H1 (cell line): Measurements from ENCODE around the gene IL24. TPM values are rescaled to one million over a fixed set of nuclear protein-coding genes. Genes with fewer than 3 reads are reported as not detected.

Source experiments
- BRCA1 ChIP-seq: IDR thresholded peaks from 2 replicates; pipeline ENCODE4 v1.6.1; 2012; ENCODE audit warnings: low read depth, low read length, improper control_type of control experiment
- KDM4A ChIP-seq: IDR thresholded peaks from one replicate; pipeline ENCODE4 v1.7.1; 2012; ENCODE audit warnings: low read depth, mild to moderate bottlenecking, moderate library complexity, low read length, inconsistent platforms; ENCODE audit not compliant: severe bottlenecking
- POLR2AphosphoS5 ChIP-seq: IDR thresholded peaks from 2 replicates; pipeline ENCODE4 v1.6.1; 2011; ENCODE audit warnings: low read depth, low read length
- SP4 ChIP-seq: IDR thresholded peaks from 2 replicates; pipeline ENCODE4 v1.6.1; 2012; ENCODE audit warnings: low read length, inconsistent platforms
- YY1 ChIP-seq: IDR thresholded peaks from 2 replicates; pipeline ENCODE4 v1.6.1; 2011; ENCODE audit warnings: low read depth, mild to moderate bottlenecking, low read length
- ZNF274 ChIP-seq: IDR thresholded peaks from 2 replicates; pipeline ENCODE4 v1.7.0; 2012; ENCODE audit warnings: low read length, borderline replicate concordance; ENCODE audit errors: extremely low read depth
- polyA plus RNA-seq, 7 experiments: library from polyadenylated mRNA; depleted of rRNA in 3 of 7; stranded (reverse) in 5 of 7; unstranded in 2 of 7; fragments of >200 nt in 5 of 7; fragments of 200-250 nt in 2 of 7; gene quantifications; 1 replicate in 5 of 7; 2 replicates in 1 of 7; 4 replicates in 1 of 7; pipeline versions ENCODE4 v1.2.1 to v1.2.3, GENCODE V29; 2011 to 2013; ENCODE audit warnings: missing spikeins in 2 of 7, mixed read lengths in 2 of 7
- total RNA-seq: library from RNA; stranded (reverse); fragmentation: NEBNext Ultra II Directional; extraction: Animal tissue kit (Norgen Biotek cat#: 25700); gene quantifications from 2 replicates; pipeline ENCODE4 v1.2.1, GENCODE V29; 2021
- TF ChIP-seq, protein P1 (sequence below): fragments of 300-600 bp; sonication (generic); IDR thresholded peaks from 2 replicates; pipeline ENCODE4 v1.7.1; 2012; ENCODE audit warnings: low read length, moderate library complexity, mild to moderate bottlenecking, inconsistent platforms; ENCODE audit not compliant: insufficient replicate concordance
- TF ChIP-seq, protein P2 (sequence below): IDR thresholded peaks from 2 replicates; pipeline ENCODE4 v1.6.1; 2012; ENCODE audit warnings: low read length, inconsistent platforms

IL24 gene
- total and polyA plus RNA-seq, 2 of the 8 experiments (the other 6 are each of a cell fraction or from before 2014, with no cell fraction given), result not detected

DNA sequence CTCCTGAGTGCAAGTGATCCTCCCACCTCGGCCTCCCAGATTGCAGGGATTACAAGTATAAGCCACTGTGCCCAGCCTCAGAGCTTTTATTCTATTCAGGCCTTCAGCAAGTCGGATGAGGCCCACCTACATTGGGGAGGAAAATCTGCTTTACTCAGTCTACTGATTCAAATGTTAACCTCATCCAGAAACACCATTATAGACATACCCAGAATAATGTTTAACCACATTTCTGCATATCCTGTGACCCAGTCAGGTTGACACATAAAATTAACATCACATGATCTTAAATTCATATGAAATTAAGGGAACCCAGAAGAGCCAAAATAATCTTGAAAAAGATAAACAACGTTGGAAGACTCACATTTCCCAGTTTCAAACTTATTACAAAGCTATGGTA is 16.9 kb upstream of the IL24 start (continued):
- TF ChIP-seq, protein P1, sequence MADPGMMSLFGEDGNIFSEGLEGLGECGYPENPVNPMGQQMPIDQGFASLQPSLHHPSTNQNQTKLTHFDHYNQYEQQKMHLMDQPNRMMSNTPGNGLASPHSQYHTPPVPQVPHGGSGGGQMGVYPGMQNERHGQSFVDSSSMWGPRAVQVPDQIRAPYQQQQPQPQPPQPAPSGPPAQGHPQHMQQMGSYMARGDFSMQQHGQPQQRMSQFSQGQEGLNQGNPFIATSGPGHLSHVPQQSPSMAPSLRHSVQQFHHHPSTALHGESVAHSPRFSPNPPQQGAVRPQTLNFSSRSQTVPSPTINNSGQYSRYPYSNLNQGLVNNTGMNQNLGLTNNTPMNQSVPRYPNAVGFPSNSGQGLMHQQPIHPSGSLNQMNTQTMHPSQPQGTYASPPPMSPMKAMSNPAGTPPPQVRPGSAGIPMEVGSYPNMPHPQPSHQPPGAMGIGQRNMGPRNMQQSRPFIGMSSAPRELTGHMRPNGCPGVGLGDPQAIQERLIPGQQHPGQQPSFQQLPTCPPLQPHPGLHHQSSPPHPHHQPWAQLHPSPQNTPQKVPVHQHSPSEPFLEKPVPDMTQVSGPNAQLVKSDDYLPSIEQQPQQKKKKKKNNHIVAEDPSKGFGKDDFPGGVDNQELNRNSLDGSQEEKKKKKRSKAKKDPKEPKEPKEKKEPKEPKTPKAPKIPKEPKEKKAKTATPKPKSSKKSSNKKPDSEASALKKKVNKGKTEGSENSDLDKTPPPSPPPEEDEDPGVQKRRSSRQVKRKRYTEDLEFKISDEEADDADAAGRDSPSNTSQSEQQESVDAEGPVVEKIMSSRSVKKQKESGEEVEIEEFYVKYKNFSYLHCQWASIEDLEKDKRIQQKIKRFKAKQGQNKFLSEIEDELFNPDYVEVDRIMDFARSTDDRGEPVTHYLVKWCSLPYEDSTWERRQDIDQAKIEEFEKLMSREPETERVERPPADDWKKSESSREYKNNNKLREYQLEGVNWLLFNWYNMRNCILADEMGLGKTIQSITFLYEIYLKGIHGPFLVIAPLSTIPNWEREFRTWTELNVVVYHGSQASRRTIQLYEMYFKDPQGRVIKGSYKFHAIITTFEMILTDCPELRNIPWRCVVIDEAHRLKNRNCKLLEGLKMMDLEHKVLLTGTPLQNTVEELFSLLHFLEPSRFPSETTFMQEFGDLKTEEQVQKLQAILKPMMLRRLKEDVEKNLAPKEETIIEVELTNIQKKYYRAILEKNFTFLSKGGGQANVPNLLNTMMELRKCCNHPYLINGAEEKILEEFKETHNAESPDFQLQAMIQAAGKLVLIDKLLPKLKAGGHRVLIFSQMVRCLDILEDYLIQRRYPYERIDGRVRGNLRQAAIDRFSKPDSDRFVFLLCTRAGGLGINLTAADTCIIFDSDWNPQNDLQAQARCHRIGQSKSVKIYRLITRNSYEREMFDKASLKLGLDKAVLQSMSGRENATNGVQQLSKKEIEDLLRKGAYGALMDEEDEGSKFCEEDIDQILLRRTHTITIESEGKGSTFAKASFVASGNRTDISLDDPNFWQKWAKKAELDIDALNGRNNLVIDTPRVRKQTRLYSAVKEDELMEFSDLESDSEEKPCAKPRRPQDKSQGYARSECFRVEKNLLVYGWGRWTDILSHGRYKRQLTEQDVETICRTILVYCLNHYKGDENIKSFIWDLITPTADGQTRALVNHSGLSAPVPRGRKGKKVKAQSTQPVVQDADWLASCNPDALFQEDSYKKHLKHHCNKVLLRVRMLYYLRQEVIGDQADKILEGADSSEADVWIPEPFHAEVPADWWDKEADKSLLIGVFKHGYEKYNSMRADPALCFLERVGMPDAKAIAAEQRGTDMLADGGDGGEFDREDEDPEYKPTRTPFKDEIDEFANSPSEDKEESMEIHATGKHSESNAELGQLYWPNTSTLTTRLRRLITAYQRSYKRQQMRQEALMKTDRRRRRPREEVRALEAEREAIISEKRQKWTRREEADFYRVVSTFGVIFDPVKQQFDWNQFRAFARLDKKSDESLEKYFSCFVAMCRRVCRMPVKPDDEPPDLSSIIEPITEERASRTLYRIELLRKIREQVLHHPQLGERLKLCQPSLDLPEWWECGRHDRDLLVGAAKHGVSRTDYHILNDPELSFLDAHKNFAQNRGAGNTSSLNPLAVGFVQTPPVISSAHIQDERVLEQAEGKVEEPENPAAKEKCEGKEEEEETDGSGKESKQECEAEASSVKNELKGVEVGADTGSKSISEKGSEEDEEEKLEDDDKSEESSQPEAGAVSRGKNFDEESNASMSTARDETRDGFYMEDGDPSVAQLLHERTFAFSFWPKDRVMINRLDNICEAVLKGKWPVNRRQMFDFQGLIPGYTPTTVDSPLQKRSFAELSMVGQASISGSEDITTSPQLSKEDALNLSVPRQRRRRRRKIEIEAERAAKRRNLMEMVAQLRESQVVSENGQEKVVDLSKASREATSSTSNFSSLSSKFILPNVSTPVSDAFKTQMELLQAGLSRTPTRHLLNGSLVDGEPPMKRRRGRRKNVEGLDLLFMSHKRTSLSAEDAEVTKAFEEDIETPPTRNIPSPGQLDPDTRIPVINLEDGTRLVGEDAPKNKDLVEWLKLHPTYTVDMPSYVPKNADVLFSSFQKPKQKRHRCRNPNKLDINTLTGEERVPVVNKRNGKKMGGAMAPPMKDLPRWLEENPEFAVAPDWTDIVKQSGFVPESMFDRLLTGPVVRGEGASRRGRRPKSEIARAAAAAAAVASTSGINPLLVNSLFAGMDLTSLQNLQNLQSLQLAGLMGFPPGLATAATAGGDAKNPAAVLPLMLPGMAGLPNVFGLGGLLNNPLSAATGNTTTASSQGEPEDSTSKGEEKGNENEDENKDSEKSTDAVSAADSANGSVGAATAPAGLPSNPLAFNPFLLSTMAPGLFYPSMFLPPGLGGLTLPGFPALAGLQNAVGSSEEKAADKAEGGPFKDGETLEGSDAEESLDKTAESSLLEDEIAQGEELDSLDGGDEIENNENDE, result no peak
- TF ChIP-seq, protein P2, sequence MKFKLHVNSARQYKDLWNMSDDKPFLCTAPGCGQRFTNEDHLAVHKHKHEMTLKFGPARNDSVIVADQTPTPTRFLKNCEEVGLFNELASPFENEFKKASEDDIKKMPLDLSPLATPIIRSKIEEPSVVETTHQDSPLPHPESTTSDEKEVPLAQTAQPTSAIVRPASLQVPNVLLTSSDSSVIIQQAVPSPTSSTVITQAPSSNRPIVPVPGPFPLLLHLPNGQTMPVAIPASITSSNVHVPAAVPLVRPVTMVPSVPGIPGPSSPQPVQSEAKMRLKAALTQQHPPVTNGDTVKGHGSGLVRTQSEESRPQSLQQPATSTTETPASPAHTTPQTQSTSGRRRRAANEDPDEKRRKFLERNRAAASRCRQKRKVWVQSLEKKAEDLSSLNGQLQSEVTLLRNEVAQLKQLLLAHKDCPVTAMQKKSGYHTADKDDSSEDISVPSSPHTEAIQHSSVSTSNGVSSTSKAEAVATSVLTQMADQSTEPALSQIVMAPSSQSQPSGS, result no peak
- TF ChIP-seq POLR2AphosphoS5, result no peak
- TF ChIP-seq YY1, result no peak
- no peak for TF ChIP-seq BRCA1
- TF ChIP-seq SP4, result no peak
- TF ChIP-seq KDM4A, result no peak
- TF ChIP-seq ZNF274, result no peak
